Hematopoietic multipotent progenitor cell (in vitro differentiated cells): ENCODE results near the gene LRRC7. TPM values are rescaled to one million over a fixed set of nuclear protein-coding genes. Genes with fewer than 3 reads are reported as not detected.

ENCODE experiments used
- DNase-seq, 3 donors: peaks; one replicate each; pipeline ENCODE4 v3.0.0-alpha.2; 2011 to 2015; ENCODE audit warnings: low read depth in 2 of 3, low spot score in 2 of 3
- total RNA-seq: library from RNA; depleted of rRNA; stranded (reverse); fragments of >200 nt; gene quantifications from one replicate; pipeline ENCODE4 v1.2.3, GENCODE V29; 2012

Gene LRRC7
- total RNA-seq, 1 donor = under 0.01 TPM

DNA sequence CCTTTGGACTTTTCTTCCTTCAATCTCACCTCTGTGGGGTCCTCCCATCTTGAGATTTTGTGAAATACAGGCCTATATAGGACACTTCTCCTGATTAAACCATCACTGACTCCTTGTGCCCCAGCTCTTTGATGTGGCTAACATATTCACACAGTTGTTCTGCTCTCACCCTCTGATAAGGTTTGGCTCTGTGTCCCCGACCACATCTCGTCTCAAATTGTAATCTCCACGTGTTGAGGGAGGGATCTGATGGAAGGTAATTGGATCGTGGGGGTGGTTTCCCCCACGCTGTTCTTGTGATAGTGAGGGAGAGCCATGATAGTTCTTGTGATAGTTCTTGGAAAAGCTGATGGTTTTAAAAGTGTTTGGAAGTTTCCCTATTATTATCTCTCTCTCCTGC lies 19.7 kb downstream of the LRRC7 start:
- DNase-seq = no peak

DNA sequence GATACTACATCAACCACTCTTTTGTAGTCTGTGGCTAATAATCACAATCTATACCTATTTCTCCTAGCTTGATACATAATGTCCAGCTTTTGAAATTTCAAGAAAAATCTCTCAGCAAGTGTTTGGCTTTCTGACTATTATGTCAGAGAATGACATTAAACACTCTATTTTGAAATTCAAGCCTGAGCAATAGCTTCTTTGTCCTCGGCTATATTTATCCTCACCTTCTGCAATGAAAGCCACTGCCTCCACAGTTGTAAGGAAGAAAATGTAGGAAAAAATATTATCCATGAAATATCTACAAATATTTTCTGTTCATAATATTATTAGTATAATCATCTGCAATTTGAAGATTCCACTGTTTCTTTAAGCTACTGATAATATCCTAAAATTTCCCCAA lies 22.1 kb downstream of the LRRC7 start:
- no peak for DNase-seq

DNA sequence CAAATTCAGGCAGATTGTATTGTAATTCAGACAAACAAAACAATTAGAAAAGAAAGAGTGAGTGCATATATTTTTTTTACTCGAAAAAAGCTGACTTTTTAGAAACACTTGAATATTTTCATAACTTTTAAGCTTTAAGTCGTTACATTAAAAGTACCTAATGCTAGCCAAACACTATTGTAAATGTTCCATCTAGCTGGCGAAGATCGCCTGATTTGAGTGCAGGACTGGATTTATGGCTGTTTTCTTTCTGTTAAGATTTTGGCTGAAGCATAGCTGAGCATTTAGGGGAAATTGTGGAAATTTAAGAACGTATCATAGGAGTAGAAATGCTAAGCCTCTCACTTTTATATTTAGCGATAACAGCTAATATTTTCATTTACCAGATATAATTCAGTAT lies 24.6 kb downstream of the LRRC7 start:
- DNase-seq = no peak

DNA sequence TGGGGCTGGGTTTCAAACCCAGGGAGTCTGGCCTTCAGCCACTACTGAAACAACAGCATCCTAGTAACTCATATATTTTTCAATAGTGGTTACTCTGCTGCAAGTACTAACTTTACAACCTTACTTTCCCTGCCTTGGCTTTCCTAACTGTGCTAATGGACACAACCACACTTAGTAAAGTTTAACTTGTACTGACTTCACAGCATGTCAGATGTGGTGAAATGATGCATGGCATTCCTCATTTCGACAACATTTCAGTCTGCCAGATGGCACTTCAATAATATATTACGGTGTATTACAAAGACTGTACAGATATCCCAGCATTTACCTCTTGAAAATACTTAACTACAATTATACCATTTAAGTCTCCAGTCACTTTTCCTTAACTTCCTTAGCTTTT lies 27.8 kb downstream of the LRRC7 start:
- DNase-seq = no peak

DNA sequence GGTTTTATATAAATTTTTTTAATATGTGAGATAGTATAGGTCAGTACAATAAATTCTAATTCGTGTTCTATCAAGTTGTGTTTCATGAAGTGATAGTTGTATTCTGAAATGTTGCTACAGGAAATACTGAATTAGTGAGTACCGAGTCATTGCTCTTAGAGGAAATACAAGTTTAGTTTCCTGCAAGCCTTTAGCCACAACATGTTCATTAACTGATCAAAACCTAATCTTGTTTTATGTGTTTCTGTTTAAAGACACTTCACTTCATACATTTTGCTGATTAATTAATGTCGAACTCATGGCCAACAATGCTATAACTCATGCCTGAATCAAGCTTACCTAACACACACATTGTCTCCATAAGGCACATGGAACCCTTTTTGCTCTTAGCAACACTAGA lies 43.6 kb downstream of the LRRC7 start:
- DNase-seq = no peak

DNA sequence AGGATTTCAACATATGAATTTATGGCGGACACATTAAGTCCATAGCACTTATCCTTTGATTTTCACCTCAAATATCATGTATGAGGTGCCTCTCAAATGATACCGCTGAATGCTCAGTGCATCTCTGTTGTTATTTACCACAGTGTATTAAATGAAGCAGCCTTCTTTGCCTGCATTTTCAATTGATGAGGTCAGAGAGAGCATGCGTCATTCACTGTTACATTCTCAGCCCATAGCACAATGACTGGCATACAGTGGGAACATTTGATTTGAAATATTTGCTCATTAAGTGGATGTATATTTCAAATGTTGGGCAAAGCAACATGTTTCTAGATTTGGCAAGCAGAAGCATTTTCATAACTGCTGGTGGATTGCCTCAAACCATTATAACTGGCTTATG lies 45.7 kb downstream of the LRRC7 start:
- DNase-seq = no peak

DNA sequence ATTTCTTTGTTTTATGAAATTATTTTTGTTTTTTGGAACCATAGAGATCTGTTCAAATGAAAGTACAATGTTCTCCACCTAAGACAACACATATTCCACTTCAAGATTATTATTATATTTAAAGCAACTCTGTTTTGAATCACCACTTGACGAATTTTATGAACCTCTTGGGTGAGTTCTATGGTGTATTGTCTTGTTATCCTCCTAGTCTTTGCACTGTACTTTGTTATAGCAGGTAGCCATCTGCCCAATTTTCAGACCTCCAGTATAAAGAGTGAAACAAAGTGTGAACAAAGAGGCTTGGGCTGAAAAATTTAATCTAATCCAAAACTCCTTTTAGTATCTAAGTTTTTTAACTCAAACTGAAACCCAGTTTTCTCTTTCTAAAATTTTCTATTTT lies 71.0 kb downstream of the LRRC7 start:
- no peak for DNase-seq

DNA sequence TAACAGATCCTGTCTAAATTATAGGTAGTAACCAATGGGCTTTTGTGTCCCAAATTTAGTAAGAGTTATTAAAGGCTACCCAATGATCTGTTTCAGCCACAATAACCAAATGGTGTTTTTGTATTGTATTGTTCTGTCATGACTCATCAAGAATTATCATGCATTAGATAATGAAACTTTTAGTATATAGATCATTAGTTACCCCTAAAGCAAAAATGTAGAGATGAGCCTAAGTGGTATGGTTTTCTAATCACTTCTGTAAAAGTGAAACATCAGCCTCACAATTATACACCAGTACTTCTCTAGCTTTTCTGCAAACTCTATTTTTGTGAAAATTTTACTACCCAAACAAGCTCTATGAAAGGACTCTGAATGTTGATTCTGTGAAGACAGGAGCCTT lies 71.4 kb downstream of the LRRC7 start:
- DNase-seq = no peak

DNA sequence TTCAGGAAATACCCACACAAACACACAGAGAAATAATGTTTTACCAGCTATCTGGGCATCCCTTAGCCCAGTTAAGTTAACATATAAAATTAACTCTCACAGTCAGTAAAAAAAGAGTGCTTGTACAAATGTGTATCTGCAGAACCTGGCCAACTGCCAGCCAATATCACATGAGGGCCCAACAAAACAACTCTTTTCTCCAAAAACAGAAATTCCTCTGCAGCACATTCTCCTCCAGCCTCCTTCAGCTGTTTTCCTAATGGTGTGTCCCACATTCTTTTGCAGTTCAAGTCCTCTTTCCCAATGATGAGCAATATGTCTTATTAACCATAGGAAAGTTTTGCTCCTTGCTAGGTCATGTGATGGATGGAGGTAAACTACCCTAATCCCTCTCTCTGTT lies 75.5 kb downstream of the LRRC7 start:
- DNase-seq = no peak

DNA sequence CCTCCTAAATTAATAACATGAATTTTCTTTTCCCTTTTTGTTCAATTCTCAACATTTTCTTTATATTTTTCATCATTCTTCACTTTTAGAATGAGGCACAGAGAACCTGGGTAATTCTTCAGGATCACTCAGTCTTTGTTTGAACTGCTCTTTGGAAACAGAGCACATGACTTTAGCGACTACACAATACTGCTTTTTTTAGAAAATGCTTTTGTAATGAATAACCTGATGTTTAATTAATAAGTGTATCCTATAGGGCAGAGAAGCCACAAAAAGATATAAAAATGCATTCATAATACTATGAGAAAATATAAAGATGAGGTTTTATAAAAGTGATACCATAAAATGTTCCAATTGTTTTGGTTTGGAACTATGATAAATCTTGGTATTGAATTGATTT lies 77.8 kb downstream of the LRRC7 start:
- DNase-seq = no peak

DNA sequence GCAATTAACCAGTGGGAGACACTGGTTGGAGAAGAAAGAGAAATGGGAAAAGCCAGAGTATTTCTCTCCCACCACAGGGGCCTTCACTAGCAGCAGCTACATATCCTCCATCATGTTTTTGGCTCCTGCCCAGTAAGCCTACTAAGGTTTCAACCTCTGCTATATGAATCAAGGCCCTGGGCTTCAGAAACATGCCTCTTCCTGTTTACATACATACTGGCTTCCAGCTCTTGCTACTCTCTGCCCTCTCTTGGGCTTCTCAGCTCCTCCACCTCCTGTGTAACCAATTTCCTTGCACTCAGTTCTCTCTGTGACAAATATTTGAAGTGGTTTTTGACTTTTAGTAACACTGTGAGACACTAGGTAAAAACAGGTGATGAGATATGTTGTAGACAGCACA lies 80.8 kb downstream of the LRRC7 start:
- DNase-seq = no peak

DNA sequence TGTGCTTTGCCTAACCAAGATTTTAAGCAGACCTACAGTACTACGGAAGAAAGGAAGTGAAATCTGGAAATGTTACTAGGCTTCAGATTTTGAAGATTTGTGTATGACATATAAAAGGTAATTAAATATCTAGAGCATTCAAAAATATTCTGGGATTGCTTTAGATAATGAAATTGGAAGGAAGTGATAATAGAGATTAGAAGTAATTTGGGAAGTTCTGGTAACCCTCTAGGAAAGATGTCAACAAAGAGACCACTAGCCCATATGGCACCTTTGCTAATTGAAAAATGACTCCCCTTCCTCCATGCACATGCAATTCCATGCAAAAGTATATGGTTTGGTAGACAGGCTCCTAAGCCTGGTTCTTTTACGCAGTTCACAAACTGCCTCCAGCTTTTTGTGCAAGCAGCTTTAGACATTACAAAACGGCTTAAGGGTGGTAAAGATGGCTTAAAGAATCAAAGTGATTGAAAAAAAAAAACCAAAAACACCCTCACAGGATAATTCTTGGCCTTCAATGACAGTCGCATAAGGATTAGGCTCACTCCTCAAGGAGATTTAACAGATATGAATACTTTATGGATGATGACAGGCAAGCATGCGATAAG lies 81.8 kb downstream of the LRRC7 start:
- DNase-seq = no peak

DNA sequence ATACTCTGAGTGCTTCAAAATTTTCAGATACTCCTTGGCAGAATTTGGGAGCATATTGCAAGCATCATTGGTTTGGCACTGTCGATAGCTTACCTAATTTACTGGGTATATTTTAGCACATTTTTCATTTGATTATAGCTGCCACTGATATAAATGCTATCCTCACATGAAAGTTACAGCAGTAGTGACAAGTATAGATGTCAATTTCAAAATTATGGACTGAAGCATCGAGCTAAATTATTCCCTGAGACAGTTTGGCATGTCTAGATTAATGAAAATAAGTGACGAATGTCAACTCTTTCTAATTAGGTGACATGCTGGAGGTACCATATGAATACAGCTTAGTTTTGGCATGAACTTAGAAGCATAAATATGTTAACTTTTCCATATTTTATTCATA lies 83.1 kb downstream of the LRRC7 start:
- no peak for DNase-seq

DNA sequence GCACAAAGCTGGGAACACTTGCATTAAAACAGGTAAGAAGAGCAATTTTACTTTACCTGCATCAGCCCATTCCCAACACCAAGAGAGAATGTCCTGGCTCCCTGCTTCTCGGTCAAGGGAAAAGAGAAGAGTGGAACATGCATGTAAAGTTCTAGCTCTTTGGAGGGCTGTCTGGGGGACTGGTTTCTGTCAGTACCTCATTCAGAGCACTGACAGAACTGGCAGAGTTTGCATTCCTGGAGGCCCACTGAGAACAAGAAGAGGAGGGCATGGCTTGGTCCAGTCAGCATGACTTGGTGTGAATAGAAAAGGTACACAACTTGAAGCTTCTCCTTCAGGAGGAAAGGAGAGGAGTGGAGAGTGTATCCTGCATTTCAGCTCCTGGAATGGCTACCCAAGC lies 83.9 kb downstream of the LRRC7 start:
- DNase-seq = no peak

DNA sequence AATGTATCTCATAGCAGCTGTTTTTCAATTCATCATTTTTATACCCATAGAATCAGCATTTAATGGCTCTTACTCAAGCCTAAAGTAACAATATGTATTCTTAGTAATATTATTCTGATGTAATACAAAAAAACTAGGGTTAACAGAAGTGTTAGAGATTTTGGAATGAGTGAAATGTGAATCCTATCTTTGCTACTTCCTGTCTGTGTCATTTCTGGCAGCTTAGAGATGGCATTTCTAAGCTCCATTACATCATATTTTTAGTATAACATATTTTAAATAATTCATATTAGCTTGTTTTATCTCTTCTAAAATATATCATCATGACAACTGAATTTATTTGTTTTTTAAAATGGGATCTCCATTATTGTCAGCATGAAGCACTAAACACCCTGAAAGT lies 90.2 kb downstream of the LRRC7 start:
- no peak for DNase-seq

DNA sequence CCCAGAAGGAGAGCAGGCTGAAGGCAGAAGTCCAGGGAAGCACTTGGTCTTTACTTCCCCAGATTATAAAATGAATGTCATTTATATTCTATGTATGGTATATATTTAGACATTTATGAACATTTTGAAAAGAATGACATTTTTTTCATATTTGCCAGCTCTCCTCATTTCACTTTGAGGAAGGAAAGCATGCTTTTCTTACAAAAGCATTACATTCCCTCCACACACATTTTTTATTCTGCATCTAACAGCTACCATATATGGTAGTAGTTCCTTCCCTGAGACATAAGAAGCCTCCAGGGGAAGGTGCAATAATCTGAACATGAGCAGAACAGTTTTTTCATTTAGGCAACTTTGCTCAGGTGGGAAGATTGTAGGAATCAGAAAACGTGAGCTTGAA lies 94.0 kb downstream of the LRRC7 start:
- no peak for DNase-seq

DNA sequence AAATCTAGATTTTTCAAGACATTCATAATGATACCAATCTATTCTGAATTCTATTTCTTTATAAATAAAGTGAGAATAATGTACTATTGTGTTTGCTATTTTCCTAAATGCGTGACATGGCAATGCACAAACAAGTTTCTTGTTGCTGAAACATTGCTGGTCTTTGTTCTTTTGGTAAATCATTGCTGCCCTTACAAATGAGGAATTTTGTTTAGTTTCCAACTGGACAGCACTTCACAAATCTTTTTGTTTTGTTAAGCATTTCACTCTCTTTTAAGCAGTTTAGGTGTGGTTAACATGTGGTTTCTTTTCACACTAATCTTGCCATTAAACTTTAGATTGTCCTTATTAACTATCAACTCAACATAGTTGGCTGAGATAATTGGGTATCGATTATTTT lies 94.6 kb downstream of the LRRC7 start:
- DNase-seq = no peak

DNA sequence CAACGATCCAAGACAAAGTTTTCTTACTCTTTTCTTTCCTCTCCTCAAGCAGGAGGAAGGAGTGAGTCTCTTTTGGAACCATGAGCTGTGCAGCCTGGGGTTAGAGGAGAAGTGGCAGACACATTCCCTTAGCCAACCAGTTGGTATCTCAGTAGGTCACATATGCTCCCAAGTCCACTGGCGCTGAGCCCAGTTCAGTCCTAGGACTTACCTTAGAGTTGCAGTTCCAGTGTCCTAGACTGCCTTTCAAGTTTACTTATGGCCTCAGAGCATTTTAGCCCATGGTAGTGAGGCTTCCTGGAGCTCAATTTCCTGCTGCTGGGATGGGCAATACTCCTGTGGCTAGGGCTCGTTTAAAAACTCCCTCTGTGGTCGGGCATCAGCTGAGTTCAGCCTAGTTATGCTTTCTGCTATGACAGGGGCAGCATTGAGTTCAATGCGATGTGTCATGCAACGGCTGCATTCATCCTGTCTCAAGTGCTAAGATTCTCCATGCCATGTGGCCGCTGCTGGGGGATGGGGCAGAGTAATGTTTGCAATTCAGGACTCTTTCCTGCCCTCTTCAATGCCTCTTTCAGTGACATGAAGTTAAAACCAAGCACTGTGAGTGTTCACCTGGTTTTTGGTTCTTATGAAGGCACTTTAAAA lies 103.8 kb downstream of the LRRC7 start:
- no peak for DNase-seq

DNA sequence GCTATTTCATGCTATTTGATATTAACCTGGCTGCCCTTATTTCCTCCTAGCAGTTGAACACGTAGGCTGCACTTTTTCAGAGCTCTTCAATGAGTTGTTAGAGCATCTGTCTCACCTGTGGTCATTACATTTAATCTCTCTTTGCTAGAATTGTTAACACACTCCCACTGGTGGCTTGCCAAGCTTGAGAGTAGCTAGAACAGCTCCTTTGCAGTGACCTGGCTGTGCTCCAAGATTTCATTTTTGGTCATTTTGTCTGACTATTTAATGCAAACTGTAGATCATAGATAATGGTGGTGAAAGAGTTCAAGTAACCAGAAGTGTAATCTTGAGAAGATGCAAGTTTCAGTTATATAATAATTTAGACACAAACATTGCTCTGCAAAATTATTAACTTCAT lies 105.6 kb downstream of the LRRC7 start:
- DNase-seq = no peak

DNA sequence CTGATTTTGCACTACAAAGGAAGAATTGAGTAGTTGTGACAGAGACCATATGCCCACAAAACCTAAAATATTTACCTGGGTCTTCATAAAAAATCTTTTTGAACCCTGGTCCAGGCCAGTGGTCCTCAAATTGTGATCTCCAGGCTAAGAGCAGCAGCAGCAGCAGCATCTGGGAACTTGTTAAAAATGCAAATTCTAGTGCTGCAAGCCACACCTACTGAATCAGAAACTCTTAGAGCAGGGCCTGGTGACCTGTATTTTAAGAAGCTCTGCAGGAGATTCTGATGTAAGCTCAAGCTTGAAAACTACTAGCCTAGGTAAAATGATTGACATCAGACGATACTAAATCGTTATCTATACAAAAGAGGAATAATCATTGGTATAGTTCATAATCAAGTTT lies 112.2 kb downstream of the LRRC7 start:
- DNase-seq = no peak

DNA sequence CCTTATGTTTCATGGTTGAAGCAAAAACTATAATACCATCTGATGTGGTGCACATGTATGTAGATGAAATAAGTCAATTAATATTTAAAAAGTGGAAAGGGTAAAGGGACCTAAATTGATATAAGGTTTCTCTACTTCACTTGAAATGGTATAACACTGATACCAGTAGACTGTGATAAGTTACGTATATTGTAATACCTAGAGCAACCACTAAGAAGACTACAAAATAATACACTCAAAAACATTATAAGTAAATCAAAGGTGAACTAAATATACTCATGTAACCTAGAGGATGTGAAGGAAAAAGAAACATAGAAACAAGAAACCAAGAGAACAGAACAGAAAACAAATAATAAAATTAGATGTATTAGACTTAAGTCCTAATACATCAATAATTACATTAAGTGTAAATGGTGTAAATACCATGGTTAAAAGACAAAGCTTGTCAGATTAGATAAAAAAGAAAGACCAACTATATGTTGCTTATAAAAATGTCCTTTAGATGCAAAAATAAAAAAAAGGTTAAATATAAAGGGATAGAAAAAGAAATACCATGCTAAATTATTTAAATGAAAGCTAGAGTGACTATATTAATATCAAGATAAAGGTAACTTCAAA lies 118.8 kb downstream of the LRRC7 start:
- no peak for DNase-seq

DNA sequence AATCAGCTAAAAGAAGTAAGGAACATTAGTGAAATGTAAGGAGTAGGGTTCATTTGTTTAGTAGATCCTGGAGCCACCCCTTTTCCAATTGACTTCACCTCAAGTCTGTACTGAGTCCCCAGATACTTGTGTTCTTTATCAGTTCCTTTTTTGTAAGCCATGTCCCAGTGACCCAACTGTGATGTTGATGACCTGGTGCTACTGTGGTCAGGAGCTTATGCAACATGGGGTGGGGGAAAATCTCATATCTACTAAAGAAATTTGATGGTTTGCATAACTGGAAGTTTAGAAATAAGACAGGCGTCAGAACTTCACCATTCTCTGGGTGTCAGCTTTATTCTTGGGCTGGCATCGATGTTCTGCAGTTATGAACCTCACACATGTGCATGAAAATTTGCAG lies 120.5 kb downstream of the LRRC7 start:
- DNase-seq = no peak

DNA sequence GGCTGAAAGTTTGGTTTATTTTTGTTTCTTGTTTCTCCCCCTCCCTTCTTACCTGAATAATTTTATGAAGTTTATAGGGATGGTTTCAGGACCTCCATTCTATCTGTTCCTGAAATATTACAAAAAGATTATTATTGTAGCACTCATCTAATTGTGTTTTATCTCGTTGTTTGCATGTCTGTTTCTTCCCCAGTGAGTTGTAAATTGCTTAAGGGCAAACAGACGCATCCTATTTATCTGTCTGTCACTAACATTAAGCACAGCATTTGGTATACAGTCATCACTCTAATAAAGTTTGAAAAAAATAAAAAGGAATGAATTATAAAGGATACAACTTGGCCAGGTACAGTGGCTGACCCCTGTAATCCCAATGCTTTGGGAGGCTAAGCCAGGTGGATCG lies 123.5 kb downstream of the LRRC7 start:
- DNase-seq = no peak
